HG03354 (cell line): ENCODE data around the gene C16orf89.
"Not testable (repeated sequence)": the region's sequence is repeated elsewhere in the genome, so short reads cannot be mapped to it uniquely, and the experiment has no call there.

Experiments used
- ATAC-seq: cut with Tn5 transposase; IDR thresholded peaks from one replicate; pipeline ENCODE4 v1.9.1; 2021; ENCODE audit warnings: mild to moderate bottlenecking; ENCODE audit not compliant: unreplicated experiment, poor library complexity, severe bottlenecking

Gene C16orf89

DNA sequence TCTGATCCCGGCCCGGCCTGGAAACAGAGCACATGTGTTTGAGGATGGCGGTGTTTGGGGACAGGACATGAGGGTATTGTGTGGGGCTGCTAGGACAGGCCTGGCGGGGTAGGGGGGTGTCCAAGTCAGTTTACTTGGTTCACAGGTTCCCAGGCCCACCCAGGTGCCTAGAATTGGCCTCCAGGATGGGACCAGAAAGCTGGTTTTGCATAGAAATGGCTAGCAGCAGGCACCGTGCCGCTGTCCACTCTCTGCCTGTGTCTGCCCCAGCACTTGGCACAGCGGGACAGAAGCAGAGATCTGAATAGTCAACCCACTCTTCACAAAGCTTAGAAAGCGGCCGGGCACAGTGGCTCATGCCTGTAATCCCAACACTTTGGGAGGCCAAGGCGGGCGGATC is 20.0 kb upstream of the C16orf89 start:
- not testable (repeated sequence) for ATAC-seq

DNA sequence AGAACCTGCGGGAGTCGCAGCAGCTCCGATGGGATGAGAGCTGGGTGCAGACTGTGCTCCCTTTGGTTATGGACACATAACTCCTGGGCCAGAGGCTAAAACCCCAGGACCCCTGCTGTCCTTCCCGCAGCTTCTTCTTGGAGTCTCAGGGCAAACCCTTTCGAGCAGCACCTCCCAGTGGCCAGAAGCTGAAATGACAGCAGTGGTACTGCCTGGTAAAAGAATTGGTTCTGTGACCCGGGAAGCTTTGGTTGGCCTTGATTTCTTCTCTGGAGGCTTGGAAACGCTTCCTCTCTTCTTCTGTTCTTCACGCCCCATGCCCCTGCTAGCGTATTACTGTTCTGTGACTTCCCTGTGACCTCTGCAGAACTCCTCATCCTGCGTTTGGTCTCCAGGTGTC is 19.0 kb upstream of the C16orf89 start:
- ATAC-seq, result not testable (repeated sequence)

DNA sequence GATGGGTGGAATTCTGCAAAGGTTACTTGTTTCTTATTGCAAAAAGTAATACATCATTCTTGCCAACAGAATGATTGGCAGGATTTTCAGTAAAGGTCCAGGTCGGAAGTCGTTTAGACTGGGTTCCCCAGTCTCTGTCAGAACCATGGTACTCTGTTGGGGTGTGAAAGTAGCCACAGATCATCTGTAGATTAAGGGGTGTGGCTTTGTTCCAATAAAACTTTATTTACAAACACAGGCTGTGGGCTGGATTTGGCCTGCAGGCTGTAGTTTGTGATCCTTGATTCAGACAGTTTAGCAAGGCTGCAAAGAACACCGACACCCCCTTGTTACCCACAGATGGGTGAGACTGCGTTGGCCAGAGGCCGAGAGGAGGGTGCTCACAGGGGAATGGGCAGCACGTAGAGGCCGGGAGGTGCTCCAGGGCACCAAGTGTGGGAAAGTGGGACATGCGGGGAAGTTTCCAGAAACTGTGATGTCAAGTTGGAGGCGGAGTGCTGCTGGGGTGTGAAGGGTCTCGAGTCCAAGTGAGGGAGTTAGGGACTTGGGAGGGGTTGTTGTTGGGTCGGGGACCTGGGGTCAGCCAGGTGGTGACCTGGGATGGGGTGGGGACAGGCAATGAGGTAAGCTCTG is 18.5 kb upstream of the C16orf89 start:
- not testable (repeated sequence) for ATAC-seq

DNA sequence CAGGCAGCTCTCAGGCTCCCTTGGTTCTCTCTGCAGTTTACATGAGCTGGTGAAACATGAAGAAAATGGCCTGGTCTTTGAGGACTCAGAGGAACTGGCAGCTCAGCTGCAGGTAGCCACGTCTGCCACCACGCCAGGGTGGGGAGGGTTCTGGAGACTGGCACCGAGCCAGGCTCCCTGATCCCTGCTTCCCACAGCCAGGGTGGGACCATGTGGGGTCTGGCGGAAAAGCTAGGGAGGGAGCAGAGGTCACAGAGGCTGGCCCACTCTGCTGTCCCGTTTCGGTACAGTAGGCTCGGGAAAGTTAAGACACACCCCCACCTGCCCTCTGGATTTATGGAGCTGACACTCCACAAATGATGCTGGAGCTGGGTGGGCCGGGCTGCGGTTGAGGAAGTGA is 17.9 kb upstream of the C16orf89 start:
- ATAC-seq, result not testable (repeated sequence)

DNA sequence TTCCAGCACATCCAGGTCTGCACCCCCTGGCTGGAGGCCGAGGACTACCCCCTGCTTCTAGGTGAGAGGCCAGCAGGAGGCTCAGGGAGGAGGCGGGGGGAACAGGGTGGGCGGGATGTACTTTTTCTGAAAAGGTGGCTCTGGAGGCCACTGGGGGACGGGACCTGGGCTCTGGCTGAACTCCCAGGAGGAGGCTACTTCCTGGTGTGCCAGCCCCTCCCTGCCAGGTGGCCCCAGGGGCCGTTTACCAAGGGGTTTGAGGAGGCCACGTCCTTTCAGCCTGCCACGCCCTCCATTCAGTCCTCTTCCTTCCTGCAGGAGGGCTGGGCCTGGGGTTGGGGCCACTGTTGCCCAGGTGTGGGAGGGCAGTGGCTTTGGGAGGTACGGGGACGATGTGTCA is 15.2 kb upstream of the C16orf89 start:
- not testable (repeated sequence) for ATAC-seq

DNA sequence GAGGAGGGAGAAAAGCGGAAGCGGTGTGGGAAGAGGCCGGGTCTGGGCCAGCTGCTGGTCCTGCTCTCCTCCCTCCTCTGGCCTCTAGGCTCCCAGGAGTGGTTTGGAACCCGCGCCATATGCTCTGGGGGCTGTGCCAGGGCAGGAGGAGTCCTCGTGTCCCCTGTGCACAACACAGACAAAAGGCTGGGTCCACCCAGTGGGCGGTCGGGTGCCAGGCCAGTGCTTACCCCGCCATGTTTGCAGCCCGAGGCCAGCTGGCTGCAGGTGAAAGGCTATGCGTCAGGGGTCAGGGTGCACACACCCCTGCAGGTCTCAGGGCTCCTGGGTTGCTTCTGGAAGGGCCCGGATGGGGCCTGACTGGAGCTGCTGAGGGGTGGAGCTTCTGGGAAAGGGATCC is 14.7 kb upstream of the C16orf89 start:
- ATAC-seq, result not testable (repeated sequence)

DNA sequence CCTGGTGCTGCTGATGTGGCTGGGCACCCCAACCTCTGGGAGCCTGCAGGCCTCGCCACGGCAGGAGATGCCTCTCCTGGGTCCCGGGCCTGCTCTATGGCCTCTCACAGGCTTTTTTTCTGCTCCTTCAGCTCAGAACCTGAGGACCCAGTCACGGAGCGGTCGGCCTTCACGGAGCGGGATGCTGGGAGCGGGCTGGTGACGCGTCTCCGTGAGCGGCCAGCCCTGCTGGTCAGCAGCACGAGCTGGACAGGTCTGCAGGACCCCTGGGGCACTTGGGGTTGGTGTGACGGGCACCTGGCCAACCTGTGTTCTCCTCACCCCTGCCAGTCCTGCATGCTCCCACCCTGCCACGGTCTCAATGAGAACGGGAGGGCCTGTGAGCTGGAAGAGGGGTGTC is 12.9 kb upstream of the C16orf89 start:
- no peak for ATAC-seq

DNA sequence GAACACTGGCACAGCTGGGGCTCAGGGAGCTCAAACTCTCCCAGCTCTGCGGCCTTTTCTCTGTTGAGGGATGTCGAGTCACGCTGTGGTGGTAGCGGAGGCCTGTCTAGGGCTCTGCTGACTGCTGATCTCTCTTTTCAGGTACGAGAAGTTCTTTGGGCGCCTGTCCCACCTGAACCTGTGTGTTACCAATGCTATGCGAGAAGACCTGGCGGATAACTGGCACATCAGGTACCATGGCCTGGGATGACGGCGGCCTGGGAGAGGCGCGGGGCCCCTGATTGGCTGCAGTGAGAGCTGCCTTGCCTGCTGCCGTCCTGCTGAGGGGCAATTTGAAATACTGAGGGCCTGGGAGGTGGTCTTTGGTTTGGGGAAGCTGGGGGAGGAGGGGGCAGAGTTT is 11.5 kb upstream of the C16orf89 start:
- no peak for ATAC-seq

DNA sequence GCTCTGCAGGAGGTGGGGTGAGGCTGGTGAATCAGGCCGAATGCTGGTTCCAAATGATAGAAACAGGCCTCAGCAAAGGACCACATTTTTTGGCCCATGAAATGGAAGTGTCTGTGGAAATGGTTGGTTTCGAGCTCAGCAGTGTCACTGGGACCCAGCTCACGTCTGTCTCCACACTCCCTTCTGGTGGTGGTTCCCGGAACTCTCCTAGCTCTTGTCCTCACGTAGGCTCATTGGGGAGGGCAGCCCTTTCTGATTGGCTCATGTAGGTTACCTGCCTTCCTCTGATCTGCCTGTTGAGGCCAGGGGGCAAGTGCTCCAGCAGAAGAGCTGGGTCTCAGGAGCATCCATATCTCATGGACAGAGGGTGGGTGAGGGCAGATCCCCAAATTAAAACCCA is 9.9 kb upstream of the C16orf89 start:
- no peak for ATAC-seq

DNA sequence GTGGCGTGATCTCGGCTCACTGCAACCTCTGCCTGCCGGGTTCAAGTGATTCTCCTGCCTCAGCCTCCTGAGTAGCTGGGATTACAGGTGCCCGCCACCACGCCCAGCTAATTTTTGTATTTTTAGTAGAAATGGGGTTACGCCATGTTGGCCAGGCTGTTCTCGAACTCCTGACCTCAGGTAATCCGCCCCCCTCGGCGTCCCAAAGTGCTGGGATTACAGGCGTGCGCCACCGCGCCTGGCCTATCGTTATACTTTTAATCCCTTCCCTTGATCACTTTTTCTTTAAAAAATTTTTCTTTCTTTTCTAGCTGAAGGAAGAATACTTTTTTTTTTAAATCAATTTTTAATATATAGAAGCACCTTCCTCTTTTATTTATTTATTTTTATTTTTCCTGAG is 8.0 kb upstream of the C16orf89 start:
- not testable (repeated sequence) for ATAC-seq

DNA sequence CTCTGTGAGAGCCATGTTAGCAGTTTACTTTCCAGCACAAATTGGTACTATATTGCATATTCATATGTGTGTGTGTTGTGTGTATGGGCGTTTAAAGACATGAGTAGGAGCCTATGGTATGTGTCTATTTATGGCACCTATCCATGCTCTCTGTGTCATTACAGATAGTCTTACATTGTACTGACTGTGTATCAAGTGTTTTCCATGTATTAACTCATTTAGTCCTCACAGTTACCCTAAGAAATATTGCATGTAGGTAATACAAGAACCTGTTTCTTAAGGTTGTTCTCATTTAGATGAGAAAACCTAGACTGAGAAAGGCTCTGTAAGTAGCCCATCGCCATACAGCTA is 7.5 kb upstream of the C16orf89 start:
- no peak for ATAC-seq

DNA sequence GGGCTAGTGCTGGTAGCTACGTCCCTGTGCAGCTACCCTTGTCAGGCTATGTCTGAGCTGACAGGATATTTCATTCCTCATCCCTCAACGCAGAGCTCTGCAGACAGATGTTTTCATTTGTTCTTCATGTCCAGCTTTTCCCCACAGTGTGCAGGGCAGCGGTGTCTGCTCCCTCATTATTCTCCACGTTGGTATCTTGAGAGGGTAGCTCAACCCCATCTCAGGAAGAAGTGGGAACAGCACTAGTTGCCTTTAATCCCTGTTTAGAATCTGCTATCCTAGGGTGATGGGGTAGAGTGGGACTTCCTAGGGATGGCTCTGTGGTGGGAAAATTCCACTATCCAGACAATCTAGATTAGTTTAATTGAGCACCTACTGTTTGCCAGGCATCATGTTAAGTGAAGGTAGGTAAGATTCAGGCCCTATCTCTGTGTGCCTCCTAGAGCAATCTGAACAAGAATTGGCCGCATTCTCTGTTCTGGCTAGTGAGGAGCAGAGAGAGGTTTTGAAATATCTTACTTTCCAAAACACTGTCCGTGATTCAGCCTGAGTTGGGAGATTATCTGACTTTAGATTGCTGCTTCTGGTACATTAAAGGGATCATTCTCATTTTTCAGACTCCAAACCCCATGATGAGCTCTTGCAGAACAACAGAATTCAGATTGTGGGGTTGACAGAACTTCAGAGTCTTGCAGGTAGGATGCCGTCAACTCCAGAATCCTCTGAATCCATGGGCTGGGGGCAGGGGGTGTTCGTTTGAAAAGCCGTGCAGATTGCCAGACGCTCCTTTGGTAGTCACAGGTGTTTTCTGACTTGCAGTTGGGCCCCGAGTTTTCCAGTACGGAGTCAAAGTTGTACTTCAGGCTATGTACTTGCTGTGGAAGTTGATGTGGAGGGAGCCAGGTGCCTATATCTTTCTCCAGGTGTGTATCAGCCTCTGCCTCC is 6.8 kb upstream of the C16orf89 start:
- ATAC-seq, result no peak

DNA sequence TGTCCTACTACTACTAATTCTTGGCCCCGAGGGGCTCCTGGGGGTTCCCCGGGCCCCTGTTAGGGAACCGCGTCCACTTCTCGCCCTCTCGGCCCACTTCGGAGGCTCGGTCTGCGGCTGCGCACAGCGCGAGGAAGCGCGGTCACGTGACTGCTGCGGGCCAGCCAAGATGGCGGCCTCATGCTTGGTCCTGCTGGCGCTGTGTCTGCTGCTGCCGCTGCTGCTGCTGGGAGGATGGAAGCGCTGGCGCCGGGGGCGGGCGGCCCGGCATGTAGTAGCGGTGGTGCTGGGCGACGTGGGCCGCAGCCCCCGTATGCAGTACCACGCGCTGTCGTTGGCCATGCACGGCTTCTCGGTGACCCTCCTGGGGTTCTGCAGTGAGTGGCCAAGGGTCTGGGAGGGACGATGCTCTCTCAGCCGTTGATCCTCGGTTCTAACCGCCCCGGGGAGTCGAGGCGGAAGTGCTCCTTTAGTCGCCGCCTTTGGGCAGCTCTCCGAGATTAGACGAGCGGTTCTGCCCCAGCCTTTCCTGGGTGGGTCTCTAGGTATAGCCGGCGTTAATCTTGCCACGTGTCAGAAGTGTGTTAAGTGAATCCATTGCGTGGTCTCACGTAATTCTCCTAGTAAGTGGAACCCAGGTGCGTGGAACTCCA is 6.1 kb upstream of the C16orf89 start, which contains the start of gene ALG1:
ALG1 (plus strand) TSS at position 163 of the 653 bp plus-strand sequence; CDS start at position 170, 7 bp downstream.
- ATAC-seq, result peak; percentile 90

DNA sequence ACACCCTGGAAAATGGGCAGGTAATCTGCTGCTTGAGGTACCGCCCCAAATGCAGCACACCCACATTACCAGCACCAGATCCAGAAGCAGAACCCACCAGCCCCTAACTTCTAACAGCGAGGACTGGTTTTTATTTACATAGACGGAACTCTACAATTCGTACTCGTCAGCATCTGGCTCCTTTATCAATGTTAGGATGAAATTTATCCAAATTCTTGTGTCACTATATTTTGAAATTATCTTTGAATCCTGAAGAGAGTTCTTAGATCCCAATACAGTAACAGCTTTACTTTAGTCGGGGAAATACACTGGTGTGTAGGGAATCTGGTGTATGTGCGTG is 5.6 kb upstream of the C16orf89 start:
- ATAC-seq, result no peak

DNA sequence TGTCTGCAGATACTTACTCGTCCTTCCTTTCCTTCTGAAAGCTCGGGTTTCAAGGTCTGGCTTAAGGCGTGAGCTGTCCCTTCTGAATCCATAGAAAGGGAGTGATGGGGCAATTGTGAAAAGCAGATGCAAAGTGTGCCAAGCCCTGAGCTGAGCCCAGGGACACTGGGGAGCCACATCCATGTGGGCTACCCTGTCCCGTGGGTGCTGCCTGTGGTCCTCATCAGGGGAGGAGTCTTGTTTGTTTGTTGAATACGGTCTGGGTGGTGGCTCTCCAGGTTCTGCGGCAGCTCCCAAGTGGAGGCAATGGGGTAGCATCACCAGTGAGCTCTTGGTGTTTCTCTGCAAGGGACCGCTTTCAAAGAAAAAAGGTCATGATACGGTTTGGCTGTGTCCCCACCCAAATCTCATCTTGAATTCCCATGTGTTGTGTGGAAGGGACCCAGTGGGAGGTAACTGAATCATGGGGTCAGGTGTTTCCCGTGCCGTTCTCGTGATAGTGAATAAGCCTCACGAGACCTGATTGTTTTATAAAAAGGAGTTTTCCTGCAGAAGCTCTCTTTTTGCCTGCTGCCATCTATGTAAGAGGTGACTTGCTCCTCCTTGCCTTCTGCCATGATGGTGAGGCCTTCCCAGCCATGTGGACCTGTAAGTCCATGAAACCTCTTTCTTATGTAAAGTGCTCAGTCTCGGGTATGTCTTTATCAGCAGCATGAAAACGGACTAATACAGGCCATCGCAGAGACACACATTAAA is 4.9 kb upstream of the C16orf89 start:
- ATAC-seq, result no peak

DNA sequence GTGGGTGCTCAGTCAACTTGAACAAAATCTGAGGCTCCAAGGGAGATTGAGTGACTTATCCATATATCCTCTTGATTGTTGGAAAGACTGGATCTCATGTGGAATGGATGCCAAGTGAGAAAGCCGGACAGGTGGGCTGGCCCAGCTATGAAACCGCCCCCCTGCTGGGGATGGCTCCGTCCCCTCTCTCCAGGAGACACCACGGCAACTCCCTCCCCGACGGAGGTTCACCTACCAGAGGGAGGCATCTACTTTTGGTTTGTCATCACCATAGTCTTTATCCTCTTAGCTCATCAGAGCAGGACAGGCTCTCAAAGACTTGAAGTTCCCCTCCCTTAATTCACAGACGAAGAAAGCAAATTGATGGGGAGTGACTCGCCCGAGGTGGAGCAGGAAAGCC is 4.1 kb upstream of the C16orf89 start:
- ATAC-seq, result no peak

DNA sequence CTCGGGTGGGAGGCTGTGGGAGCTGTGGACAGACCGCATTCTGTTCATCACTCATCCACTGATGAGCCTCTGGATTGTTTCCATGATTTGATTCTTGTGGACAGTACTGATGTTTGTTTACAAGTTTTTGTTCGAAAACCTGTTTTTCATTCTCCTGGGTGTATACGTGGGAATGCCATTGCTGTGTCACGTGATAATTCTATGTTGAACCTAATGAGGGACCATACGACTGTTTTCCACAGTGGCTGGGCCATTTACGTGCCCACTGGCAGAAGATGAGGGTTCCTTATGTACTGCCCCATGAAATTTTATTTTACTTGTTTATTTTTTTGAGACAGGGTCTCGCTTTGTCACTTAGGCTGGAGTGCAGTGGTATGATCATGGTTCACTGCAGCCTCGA is 3.3 kb upstream of the C16orf89 start:
- no peak for ATAC-seq

DNA sequence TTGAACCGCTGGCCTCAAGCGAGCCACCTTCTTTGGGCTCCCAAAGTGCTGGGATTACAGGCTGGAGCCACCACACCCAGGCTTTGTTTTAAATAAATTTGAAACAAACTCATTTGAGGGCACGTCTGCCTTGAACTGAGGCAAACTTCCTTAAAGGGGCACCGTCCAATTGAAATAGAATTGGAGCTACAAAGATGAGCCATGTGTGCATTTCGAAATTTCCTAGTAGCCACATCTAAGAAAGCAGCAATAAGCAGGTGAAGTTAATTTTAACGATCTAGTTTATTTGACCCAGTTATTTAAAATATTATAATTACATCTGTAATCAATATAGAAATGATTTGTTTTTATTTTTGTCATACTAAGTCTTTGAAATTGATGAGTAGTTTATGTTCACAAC is 755 bp upstream of the C16orf89 start:
- no peak for ATAC-seq

DNA sequence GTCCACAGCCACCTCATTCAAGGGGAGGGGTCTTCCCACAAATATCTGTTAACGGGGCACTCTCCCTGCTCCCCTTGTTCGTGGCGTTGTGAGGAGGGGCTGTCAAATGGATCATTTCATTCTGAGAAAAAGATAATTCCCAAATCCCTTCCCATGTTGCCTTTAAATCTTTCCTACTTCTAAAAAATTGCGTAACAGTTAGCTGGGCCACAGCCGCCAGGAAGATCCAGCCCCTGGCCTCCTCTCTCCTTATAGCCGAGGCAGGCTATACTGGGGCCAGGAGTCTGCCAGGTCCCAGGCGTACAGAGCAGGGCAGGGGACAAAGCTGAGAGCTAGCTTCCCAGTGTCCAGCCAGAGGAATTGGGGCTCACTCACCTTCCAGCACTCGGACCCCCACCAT is 430 bp downstream of the C16orf89 start:
- ATAC-seq, result no peak

DNA sequence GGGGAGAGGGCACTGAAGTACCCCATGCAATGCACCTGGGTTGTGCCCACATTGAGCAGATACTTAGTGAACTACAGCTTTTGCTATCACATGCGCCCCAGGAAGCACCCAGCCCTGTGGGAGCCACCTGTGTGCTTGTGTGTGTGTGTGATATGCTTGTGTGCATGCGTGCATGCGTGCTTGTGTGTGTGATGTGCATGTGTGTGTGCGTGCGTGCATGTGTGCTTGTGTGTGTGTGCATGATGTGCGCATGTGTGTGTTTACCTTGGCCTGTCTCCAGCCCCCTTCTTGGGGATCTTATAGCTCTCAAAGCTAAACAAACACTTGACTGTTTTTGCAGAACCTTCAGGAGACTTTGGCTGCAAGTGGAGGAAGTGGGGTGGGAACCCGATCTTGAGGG is 841 bp downstream of the C16orf89 start:
- ATAC-seq, result no peak
